HFF-Myc (cell line): Measurements from ENCODE around the gene UBE2N.

Experiments used
- DNase-seq: peaks from one replicate; pipeline ENCODE4 v3.0.0-alpha.2; 2011; ENCODE audit warnings: low read depth; ENCODE audit errors: extremely low read depth
- H3K4me3 ChIP-seq: replicated peaks from 2 replicates; pipeline ENCODE4 v1.5.1; 2011; ENCODE audit warnings: low read depth, mild to moderate bottlenecking, control low read depth, low read length
- TF ChIP-seq, protein P1 (sequence below): IDR thresholded peaks from 2 replicates; pipeline ENCODE4 v1.5.1; 2012; ENCODE audit warnings: mild to moderate bottlenecking, low read depth, low read length, control low read depth; ENCODE audit errors: missing control alignments

UBE2N gene

GRCh38 chr12:93447555-93448290 lies 6.0 kb upstream of the UBE2N start:
- no peak overlapping the region for H3K4me3 ChIP-seq
- no peak for DNase-seq
- TF ChIP-seq, protein P1, sequence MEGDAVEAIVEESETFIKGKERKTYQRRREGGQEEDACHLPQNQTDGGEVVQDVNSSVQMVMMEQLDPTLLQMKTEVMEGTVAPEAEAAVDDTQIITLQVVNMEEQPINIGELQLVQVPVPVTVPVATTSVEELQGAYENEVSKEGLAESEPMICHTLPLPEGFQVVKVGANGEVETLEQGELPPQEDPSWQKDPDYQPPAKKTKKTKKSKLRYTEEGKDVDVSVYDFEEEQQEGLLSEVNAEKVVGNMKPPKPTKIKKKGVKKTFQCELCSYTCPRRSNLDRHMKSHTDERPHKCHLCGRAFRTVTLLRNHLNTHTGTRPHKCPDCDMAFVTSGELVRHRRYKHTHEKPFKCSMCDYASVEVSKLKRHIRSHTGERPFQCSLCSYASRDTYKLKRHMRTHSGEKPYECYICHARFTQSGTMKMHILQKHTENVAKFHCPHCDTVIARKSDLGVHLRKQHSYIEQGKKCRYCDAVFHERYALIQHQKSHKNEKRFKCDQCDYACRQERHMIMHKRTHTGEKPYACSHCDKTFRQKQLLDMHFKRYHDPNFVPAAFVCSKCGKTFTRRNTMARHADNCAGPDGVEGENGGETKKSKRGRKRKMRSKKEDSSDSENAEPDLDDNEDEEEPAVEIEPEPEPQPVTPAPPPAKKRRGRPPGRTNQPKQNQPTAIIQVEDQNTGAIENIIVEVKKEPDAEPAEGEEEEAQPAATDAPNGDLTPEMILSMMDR, result no peak

GRCh38 chr12:93443576-93443975 lies 1.8 kb upstream of the UBE2N start:
- no peak for DNase-seq
- no peak overlapping the region for H3K4me3 ChIP-seq
- TF ChIP-seq, protein P1, result no peak

DNA sequence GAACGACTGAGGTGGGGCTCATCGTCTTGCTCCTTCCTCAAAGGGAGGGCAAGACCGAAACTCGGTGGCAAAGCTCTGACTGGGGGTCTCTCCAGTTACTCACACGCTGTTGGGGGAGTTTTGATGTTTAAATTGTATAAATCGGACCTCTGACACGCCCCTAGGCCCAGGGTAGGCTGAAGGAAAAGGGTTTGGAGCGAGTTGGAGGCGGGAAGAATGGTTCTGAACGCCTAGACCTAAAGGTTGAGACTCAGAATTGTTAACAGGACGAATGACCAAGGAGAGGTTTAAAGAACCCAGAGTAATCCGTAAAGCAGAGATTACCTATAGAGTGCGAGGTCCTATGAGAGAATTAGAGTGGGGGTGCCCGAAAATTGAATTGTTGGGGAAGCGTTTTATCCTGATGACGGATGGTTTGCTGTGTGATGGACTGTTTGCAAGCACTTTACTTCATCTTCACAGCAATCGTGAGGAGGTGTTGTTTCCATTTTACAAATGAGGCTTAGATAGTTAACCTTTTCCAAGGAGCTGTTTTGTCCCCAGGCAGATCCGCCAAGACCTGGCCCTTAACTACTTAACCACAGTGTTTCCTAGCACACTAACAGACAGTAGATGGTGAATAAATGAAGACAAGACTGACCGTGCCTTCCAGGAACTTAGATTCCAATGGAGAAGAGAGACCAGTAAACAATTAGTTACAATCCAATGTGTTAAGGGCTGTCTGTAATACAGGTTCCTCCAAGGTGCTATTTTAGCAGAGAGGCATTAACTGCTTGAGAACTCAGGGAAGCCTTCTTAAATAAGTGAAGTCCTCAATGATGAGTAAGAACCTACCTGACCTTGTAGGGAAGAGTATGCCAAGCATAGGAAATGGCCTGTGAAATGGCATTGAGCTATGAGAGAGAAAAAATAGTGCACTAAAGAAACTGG lies 929 bp upstream of the UBE2N start:
- no peak for DNase-seq

GRCh38 chr12:93441081-93441616 lies 598 bp downstream of the UBE2N start:
- no peak for DNase-seq
- TF ChIP-seq, protein P1, result no peak
- H3K4me3 ChIP-seq, result peak overlapping the region; percentile 92

More for the DNA sequence above, 929 bp upstream of the UBE2N start:
- H3K4me3 ChIP-seq, result peak overlapping the region; percentile 92
- TF ChIP-seq, protein P1, result no peak

- TF ChIP-seq, protein P1, result no peak
- H3K4me3 ChIP-seq, result peak overlapping the region; percentile 92
- DNase-seq, result no peak
These were observed 1.5 kb downstream of the UBE2N start for GRCh38 chr12:93440043-93440835.
